PC-9 (cell line): ENCODE results near the gene GMDS.

ENCODE experiments used
- CTCF ChIP-seq: fragments of 200-600 bp; sonication (generic); conservative IDR thresholded peaks from 2 replicates; pipeline ENCODE4 v1.6.1; 2017; ENCODE audit warnings: mixed run types, antibody characterized with exemption, mild to moderate bottlenecking, moderate library complexity
- EZH2 ChIP-seq: fragments of 200-600 bp; sonication (generic); IDR thresholded peaks from 2 replicates; pipeline ENCODE4 v1.8.0; 2017; ENCODE audit warnings: antibody characterized with exemption, low read depth

- TF ChIP-seq CTCF (no peak; the same call in 1 of the 2 replicates), EZH2 (no peak)
Observed at GRCh38 chr6:1792989-1793388, 452.4 kb downstream of the GMDS start.
